GM12878 (cell line): ENCODE measurements around the gene MYO15A. TPM values are rescaled to one million over a fixed set of nuclear protein-coding genes. Genes with fewer than 3 reads are reported as not detected.
A peak's percentile ranks its signal among the peaks of the same experiment; 100 is the strongest.

Source experiments
- ATAC-seq: fragments of 200-7000 bp; cut with Tn5 transposase; 3 replicates; pipeline ENCODE4 v1.9.1; 2020; ENCODE audit warnings: mild to moderate bottlenecking, moderate library complexity
- BruUV-seq: library from RNA; stranded (reverse); fragments of 400-500 nt; replicated peaks from 2 replicates; lab custom pipeline; 2021; lab: Mats Ljungman, UMichigan
- CTCF ChIA-PET: fragments of 300-600 bp; sonication (Branson Sonifier 250); formaldehyde crosslinking; extraction: SDS; loops from one replicate; lab custom pipeline; 2021; ENCODE audit warnings: inconsistent platforms; lab: Yijun Ruan, JAX
- POLR2A ChIA-PET: fragments of 350-600 bp; formaldehyde crosslinking; extraction: SDS; loops from one replicate; lab custom pipeline; 2021; ENCODE audit warnings: inconsistent platforms; lab: Charles Lee
- RAD21 ChIA-PET: fragments of 300-600 bp; sonication (Branson Sonifier 250); formaldehyde crosslinking; loops from one replicate; lab custom pipeline; 2023; ENCODE audit warnings: antibody characterized with exemption; ENCODE audit not compliant: unreplicated experiment; lab: Charles Lee
- SMC1A ChIA-PET: fragments of 300-600 bp; sonication (Branson Sonifier 250); formaldehyde crosslinking; loops from one replicate; lab custom pipeline; 2023; ENCODE audit not compliant: unreplicated experiment, uncharacterized antibody; lab: Charles Lee
- DNase-seq: peaks from one replicate; pipeline ENCODE4 v3.0.0-alpha.2; 2011; ENCODE audit warnings: low read depth, low spot score
- FAIRE-seq: peaks from 3 replicates; lab custom pipeline; 2011; peaks lifted over from hg19 to GRCh38; lab: Jason Lieb, UNC
- H2AFZ ChIP-seq: 2 replicates; pipeline ENCODE4 v1.6.0; 2011; ENCODE audit warnings: low read depth, low read length, control low read depth; ENCODE audit not compliant: control insufficient read depth
- H3K27ac ChIP-seq: 2 replicates; pipeline ENCODE4 v1.5.1; 2011; ENCODE audit warnings: control low read depth; ENCODE audit not compliant: control insufficient read depth, insufficient read depth
- H3K27me3 ChIP-seq, 2 experiments: replicated peaks in 1 of 2; 2 replicates each; pipeline versions ENCODE4 v1.6.0 to v1.6.1; 2011; ENCODE audit warnings: low read length in 1 of 2; ENCODE audit not compliant: control insufficient read depth in 2 of 2, insufficient read depth in 2 of 2
- H3K36me3 ChIP-seq, 2 experiments: 2 replicates each; pipeline ENCODE4 v1.5.1; 2011; ENCODE audit warnings: low read length in 1 of 2; ENCODE audit not compliant: control insufficient read depth in 2 of 2, insufficient read depth in 2 of 2
- H3K4me1 ChIP-seq: 2 replicates; pipeline ENCODE4 v1.6.1; 2011; ENCODE audit warnings: mild to moderate bottlenecking, low read length, moderate library complexity, mixed read lengths; ENCODE audit not compliant: control insufficient read depth, insufficient read depth
- H3K4me2 ChIP-seq: 2 replicates; pipeline ENCODE4 v1.6.0; 2011; ENCODE audit warnings: control low read depth; ENCODE audit not compliant: control insufficient read depth, insufficient read depth
- H3K4me3 ChIP-seq: fragments of 200-600 bp; sonication (generic); 2 replicates; pipeline ENCODE4 v1.5.1; 2016
- H3K79me2 ChIP-seq: 2 replicates; pipeline ENCODE4 v1.6.0; 2011; ENCODE audit warnings: low read length; ENCODE audit not compliant: control insufficient read depth, insufficient read depth
- H3K9ac ChIP-seq: 2 replicates; pipeline ENCODE4 v1.8.0; 2011; ENCODE audit warnings: low read length, control low read depth, mixed read lengths; ENCODE audit not compliant: control insufficient read depth, insufficient read depth
- H3K9me3 ChIP-seq: replicated peaks from 3 replicates; pipeline ENCODE4 v1.5.1; 2011; ENCODE audit warnings: mild to moderate bottlenecking, low read length; ENCODE audit not compliant: control insufficient read depth, insufficient read depth
- H4K20me1 ChIP-seq: 2 replicates; pipeline ENCODE4 v1.6.0; 2011; ENCODE audit not compliant: control insufficient read depth, insufficient read depth
- BRCA1 ChIP-seq: IDR thresholded peaks from 2 replicates; pipeline ENCODE4 v1.6.1; 2011; ENCODE audit warnings: low read depth, low read length, improper control_type of control experiment
- FOXK2 ChIP-seq: fragments of 450-650 bp; IDR thresholded peaks from 2 replicates; pipeline ENCODE4 v1.6.1; 2017; ENCODE audit warnings: mild to moderate bottlenecking, moderate library complexity
- IKZF1 ChIP-seq: fragments of 450-650 bp; conservative IDR thresholded peaks from 2 replicates; pipeline ENCODE4 v1.6.1; 2017; ENCODE audit warnings: antibody characterized with exemption, mild to moderate bottlenecking
- MXI1 ChIP-seq: fragments of 150-350 bp; IDR thresholded peaks from 2 replicates; pipeline ENCODE4 v1.6.1; 2011; ENCODE audit warnings: low read depth, mild to moderate bottlenecking, inconsistent platforms, low read length, improper control_type of control experiment
- POLR2A ChIP-seq: IDR thresholded peaks from 2 replicates; pipeline ENCODE4 v1.6.1; 2011; ENCODE audit warnings: low read depth, mild to moderate bottlenecking, low read length
- SP1 ChIP-seq: IDR thresholded peaks from one replicate; pipeline ENCODE4 v1.6.1; 2011; ENCODE audit warnings: low read depth, low read length
- WGBS: methylation state at CpG from one replicate; pipeline ENCODE4 v1.1.6; 2016; ENCODE audit warnings: low lambda C conversion rate; ENCODE audit not compliant: insufficient replicate concordance, insufficient coverage; ENCODE audit errors: missing lambda C conversion rate; 5-methylcytosine and 5-hydroxymethylcytosine counted together
- in situ Hi-C: fragments of 300-500 bp; cut with MboI; formaldehyde crosslinking; loops from 9 replicates; pipeline ENCODE4 v1.14.3; 2018; ENCODE audit warnings: mixed read lengths
- intact Hi-C: fragments of 100-400 bp; cut with micrococcal nuclease; formaldehyde crosslinking; loops from one replicate; pipeline ENCODE4 v1.14.2; 2022; ENCODE audit not compliant: unreplicated experiment
- polyA plus RNA-seq, 11 experiments: library from polyadenylated mRNA; depleted of rRNA in 4 of 11; unstranded in 6 of 11; stranded (reverse) in 5 of 11; fragments of >200 nt; fragmentation: Nextera tagmentation in 4 of 11; fragmentation: Illumina TruSeq in 1 of 11; extraction: Ambion mirVana in 4 of 11; extraction: Trizol in 1 of 11; gene quantifications; 1 replicate in 1 of 11; 2 replicates in 10 of 11; pipeline versions ENCODE4 v1.2.1 to v1.2.3, GENCODE V29; 2011 to 2016; ENCODE audit warnings: inconsistent platforms in 2 of 11, missing spikeins in 2 of 11, low read depth in 1 of 11
- total RNA-seq, 4 experiments: library from RNA; depleted of rRNA in 3 of 4; stranded (reverse); fragments of >200 nt in 3 of 4; fragmentation: Illumina TruSeq in 1 of 4; extraction: Trizol in 1 of 4; gene quantifications; 2 replicates each; pipeline versions ENCODE4 v1.2.1 to v1.2.3, GENCODE V29; 2013 to 2021
- TF ChIP-seq, protein P1 (sequence below): fragments of 450-650 bp; IDR thresholded peaks from 2 replicates; pipeline ENCODE4 v1.6.1; 2016; ENCODE audit warnings: mild to moderate bottlenecking
- TF ChIP-seq, protein P2 (sequence below): fragments of 450-650 bp; IDR thresholded peaks from 2 replicates; pipeline ENCODE4 v1.6.1; 2016; ENCODE audit warnings: mild to moderate bottlenecking, moderate library complexity, borderline replicate concordance
- TF ChIP-seq, protein P3 (sequence below): IDR thresholded peaks from 2 replicates; pipeline ENCODE4 v1.6.1; 2012; ENCODE audit warnings: improper control_type of control experiment, low read depth, low read length; ENCODE audit not compliant: insufficient replicate concordance
- TF ChIP-seq, protein P4 (sequence below): fragments of 450-650 bp; IDR thresholded peaks from 2 replicates; pipeline ENCODE4 v1.6.1; 2016; ENCODE audit warnings: mild to moderate bottlenecking

Gene MYO15A
- total and polyA plus RNA-seq, 10 of the 15 experiments (the other 5 are each of a cell fraction or from before 2014, with no cell fraction given), result 0.03 to 0.77 (median 0.21) TPM; not detected in 4

DNA sequence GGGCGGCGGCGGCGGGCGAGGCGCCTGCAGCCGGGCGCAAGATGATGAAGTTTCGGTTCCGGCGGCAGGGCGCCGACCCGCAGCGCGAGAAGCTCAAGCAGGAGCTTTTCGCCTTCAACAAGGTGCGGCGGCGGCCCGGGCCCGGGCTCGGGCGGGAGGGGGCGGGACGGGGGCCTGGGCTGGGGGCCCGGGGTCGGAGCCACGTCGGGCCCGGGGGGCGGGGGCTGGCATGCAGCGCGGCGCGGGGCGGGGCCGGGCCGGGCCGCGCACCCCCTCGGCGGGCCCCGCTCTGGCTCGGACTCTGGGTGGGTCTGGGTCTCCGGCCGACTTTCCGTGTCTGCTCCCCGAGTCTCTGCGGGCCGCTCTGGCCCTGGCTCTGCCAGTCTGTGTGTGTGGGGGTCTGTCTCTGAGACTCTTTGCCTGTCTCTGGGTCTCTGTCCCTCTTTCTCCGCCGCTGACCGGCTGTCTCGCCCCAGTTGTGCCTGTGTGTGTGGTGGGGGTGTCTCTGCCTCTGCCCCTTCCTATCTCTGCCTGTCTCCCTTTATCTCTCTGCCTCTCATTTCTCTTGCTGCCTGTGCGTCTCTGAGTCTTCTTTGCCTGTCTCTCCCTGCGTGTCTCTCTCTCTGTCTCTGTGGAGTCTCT is 117.2 kb downstream of the MYO15A start:
- Histone ChIP-seq H3K36me3 (no peaks in the 10 kb centered on the region), H4K20me1 (no peaks in the 10 kb centered on the region), H3K27me3 (no peaks in the 10 kb centered on the region), H3K4me2 (peak overlapping the region; percentile 64), H3K9me3 (no peaks in the 10 kb centered on the region), H3K4me3 (peak overlapping the region; percentile 67), H3K27ac (no peak overlapping the region), H3K79me2 (no peaks in the 10 kb centered on the region), H2AFZ (peak overlapping the region; percentile 78), H3K9ac (peak overlapping the region; percentile 67), H3K4me1 (peaks cover 6% of the 10 kb centered on the region)
- in situ Hi-C loops, result no loop called here
- POLR2A ChIA-PET, result interaction anchor here (0.6 to 0.9 kb wide), 2 partner anchors 34 to 251 kb away, joined by 3 to 4 read pairs; no protein-coding TSS in a partner anchor
- ATAC-seq (no peak), DNase-seq (no peak), FAIRE-seq (no peak)
- RAD21 ChIA-PET, result interaction anchor here (0.6 kb wide), 1 partner anchor 192 kb away, joined by 5 read pairs; no protein-coding TSS in a partner anchor
- WGBS, result 1% methylated on average over 20 of the region's 57 CpGs
- SMC1A ChIA-PET, result no interaction called here
- no TSS peak for BruUV-seq
- TF ChIP-seq BRCA1, result no peak
- no peak for TF ChIP-seq IKZF1
- TF ChIP-seq, protein P1, sequence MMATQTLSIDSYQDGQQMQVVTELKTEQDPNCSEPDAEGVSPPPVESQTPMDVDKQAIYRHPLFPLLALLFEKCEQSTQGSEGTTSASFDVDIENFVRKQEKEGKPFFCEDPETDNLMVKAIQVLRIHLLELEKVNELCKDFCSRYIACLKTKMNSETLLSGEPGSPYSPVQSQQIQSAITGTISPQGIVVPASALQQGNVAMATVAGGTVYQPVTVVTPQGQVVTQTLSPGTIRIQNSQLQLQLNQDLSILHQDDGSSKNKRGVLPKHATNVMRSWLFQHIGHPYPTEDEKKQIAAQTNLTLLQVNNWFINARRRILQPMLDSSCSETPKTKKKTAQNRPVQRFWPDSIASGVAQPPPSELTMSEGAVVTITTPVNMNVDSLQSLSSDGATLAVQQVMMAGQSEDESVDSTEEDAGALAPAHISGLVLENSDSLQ, result 0 out of 2 replicates have a peak, but pooled peaks have one; percentile 34
- TF ChIP-seq, protein P2, sequence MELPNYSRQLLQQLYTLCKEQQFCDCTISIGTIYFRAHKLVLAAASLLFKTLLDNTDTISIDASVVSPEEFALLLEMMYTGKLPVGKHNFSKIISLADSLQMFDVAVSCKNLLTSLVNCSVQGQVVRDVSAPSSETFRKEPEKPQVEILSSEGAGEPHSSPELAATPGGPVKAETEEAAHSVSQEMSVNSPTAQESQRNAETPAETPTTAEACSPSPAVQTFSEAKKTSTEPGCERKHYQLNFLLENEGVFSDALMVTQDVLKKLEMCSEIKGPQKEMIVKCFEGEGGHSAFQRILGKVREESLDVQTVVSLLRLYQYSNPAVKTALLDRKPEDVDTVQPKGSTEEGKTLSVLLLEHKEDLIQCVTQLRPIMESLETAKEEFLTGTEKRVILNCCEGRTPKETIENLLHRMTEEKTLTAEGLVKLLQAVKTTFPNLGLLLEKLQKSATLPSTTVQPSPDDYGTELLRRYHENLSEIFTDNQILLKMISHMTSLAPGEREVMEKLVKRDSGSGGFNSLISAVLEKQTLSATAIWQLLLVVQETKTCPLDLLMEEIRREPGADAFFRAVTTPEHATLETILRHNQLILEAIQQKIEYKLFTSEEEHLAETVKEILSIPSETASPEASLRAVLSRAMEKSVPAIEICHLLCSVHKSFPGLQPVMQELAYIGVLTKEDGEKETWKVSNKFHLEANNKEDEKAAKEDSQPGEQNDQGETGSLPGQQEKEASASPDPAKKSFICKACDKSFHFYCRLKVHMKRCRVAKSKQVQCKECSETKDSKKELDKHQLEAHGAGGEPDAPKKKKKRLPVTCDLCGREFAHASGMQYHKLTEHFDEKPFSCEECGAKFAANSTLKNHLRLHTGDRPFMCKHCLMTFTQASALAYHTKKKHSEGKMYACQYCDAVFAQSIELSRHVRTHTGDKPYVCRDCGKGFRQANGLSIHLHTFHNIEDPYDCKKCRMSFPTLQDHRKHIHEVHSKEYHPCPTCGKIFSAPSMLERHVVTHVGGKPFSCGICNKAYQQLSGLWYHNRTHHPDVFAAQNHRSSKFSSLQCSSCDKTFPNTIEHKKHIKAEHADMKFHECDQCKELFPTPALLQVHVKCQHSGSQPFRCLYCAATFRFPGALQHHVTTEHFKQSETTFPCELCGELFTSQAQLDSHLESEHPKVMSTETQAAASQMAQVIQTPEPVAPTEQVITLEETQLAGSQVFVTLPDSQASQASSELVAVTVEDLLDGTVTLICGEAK, result peak; percentile 21; the same call in 1 of the 2 replicates
- TF ChIP-seq MXI1, result peak; percentile 17; the same call in 1 of the 2 replicates
- TF ChIP-seq, protein P3, sequence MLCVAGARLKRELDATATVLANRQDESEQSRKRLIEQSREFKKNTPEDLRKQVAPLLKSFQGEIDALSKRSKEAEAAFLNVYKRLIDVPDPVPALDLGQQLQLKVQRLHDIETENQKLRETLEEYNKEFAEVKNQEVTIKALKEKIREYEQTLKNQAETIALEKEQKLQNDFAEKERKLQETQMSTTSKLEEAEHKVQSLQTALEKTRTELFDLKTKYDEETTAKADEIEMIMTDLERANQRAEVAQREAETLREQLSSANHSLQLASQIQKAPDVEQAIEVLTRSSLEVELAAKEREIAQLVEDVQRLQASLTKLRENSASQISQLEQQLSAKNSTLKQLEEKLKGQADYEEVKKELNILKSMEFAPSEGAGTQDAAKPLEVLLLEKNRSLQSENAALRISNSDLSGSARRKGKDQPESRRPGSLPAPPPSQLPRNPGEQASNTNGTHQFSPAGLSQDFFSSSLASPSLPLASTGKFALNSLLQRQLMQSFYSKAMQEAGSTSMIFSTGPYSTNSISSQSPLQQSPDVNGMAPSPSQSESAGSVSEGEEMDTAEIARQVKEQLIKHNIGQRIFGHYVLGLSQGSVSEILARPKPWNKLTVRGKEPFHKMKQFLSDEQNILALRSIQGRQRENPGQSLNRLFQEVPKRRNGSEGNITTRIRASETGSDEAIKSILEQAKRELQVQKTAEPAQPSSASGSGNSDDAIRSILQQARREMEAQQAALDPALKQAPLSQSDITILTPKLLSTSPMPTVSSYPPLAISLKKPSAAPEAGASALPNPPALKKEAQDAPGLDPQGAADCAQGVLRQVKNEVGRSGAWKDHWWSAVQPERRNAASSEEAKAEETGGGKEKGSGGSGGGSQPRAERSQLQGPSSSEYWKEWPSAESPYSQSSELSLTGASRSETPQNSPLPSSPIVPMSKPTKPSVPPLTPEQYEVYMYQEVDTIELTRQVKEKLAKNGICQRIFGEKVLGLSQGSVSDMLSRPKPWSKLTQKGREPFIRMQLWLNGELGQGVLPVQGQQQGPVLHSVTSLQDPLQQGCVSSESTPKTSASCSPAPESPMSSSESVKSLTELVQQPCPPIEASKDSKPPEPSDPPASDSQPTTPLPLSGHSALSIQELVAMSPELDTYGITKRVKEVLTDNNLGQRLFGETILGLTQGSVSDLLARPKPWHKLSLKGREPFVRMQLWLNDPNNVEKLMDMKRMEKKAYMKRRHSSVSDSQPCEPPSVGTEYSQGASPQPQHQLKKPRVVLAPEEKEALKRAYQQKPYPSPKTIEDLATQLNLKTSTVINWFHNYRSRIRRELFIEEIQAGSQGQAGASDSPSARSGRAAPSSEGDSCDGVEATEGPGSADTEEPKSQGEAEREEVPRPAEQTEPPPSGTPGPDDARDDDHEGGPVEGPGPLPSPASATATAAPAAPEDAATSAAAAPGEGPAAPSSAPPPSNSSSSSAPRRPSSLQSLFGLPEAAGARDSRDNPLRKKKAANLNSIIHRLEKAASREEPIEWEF, result no peak
- TF ChIP-seq, protein P4, sequence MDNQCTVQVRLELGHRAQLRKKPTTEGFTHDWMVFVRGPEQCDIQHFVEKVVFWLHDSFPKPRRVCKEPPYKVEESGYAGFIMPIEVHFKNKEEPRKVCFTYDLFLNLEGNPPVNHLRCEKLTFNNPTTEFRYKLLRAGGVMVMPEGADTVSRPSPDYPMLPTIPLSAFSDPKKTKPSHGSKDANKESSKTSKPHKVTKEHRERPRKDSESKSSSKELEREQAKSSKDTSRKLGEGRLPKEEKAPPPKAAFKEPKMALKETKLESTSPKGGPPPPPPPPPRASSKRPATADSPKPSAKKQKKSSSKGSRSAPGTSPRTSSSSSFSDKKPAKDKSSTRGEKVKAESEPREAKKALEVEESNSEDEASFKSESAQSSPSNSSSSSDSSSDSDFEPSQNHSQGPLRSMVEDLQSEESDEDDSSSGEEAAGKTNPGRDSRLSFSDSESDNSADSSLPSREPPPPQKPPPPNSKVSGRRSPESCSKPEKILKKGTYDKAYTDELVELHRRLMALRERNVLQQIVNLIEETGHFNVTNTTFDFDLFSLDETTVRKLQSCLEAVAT, result 0 out of 2 replicates have a peak, but pooled peaks have one; percentile 19
- no peak for TF ChIP-seq SP1
- TF ChIP-seq FOXK2, result no peak
- peak; percentile 26; the same call in 1 of the 2 replicates for TF ChIP-seq POLR2A
- CTCF ChIA-PET, result no interaction called here
- intact Hi-C loops, result loop anchor here (2.0 to 5.0 kb wide), 2 partner anchors 35 to 43 kb away; partner anchors contain the start of genes ALKBH5 and MIEF2
